Kidney (tissue), 14 donors: ENCODE data around the gene ITGAL. TPM values are rescaled to one million over a fixed set of nuclear protein-coding genes. Genes with fewer than 3 reads are reported as not detected.

Experiments used
- DNase-seq, 5 donors: peaks; one replicate each; pipeline ENCODE4 v3.0.0-alpha.2; 2013 to 2020
- FAIRE-seq: peaks from 2 replicates; lab custom pipeline; 2012; peaks lifted over from hg19 to GRCh38; lab: Jason Lieb, UNC
- H3K27ac ChIP-seq, 2 donors: one replicate each; pipeline ENCODE4 v1.7.0; 2013; ENCODE audit warnings: low read depth in 2 of 2, low read length in 2 of 2, inconsistent platforms in 1 of 2
- H3K27me3 ChIP-seq: one replicate; pipeline ENCODE4 v1.7.1; 2013; ENCODE audit warnings: low read length, inconsistent platforms; ENCODE audit not compliant: control insufficient read depth, insufficient read depth
- H3K36me3 ChIP-seq, 3 donors: one replicate each; pipeline versions ENCODE4 v1.7.0 to v1.7.1; 2013; ENCODE audit warnings: low read length in 3 of 3, control low read depth in 1 of 3, inconsistent platforms in 1 of 3; ENCODE audit not compliant: insufficient read depth in 3 of 3, control insufficient read depth in 2 of 3
- H3K4me1 ChIP-seq, 3 donors: one replicate each; pipeline versions ENCODE4 v1.7.0 to v1.7.1; 2013; ENCODE audit warnings: low read length in 3 of 3, inconsistent platforms in 1 of 3, low read depth in 1 of 3; ENCODE audit not compliant: control insufficient read depth in 2 of 3, insufficient read depth in 2 of 3
- H3K4me3 ChIP-seq, 3 donors: one replicate each; pipeline versions ENCODE4 v1.7.0 to v1.8.1; 2013; ENCODE audit warnings: low read length in 3 of 3, control low read depth in 1 of 3, inconsistent platforms in 1 of 3
- H3K9ac ChIP-seq, 3 donors: one replicate each; pipeline versions ENCODE4 v1.7.0 to v1.7.1; 2013; ENCODE audit warnings: low read length in 3 of 3, control low read depth in 1 of 3, inconsistent platforms in 1 of 3
- H3K9me3 ChIP-seq, 3 donors: one replicate each; pipeline versions ENCODE4 v1.7.0 to v1.7.1; 2013; ENCODE audit warnings: low read length in 3 of 3, control low read depth in 1 of 3, inconsistent platforms in 1 of 3; ENCODE audit not compliant: control insufficient read depth in 2 of 3, insufficient read depth in 1 of 3
- intact Hi-C: fragments of 100-400 bp; cut with DNase I; formaldehyde crosslinking; loops from one replicate; pipeline ENCODE4 v1.11.1; 2022
- polyA plus RNA-seq: library from polyadenylated mRNA; stranded (reverse); fragments of 350-450 nt; fragmentation: Illumina TruSeq; extraction: RNeasy Lipid Tissue Mini Kit (QIAGEN cat#74804); gene quantifications from one replicate; pipeline ENCODE4 v1.2.3, GENCODE V29; 2014; ENCODE audit warnings: low read depth, low replicate concordance; ENCODE audit not compliant: insufficient read depth
- total RNA-seq: library from RNA; stranded (reverse); fragmentation: NEBNext Ultra II Directional; extraction: Animal tissue kit (Norgen Biotek cat#: 25700); gene quantifications from one replicate; pipeline ENCODE4 v1.2.1, GENCODE V29; 2021
- TF ChIP-seq, protein P1 (sequence below): IDR thresholded peaks from 3 replicates; pipeline ENCODE4 v1.5.1; 2012; ENCODE audit warnings: mild to moderate bottlenecking, moderate library complexity, borderline replicate concordance; ENCODE audit not compliant: insufficient read depth; ENCODE audit errors: extremely low read depth
- donor health status: control.
- donor health status: control.
- donor health status: control.
- donor health status: control.
- donor health status: control.
- donor health status: DM: yes; HTN: yes; CAD: no.
- donor health status: Normal renal cell carcinoma (clear cell type).

ITGAL gene
- total and polyA plus RNA-seq, 2 donors from 2014 or later = 0.56 to 19.6 TPM

GRCh38 chr16:30443631-30444030, 28.9 kb upstream of the ITGAL start:
- peaks cover 0 to 15% (median 8%) of the 10 kb centered on the region in 3 donors for H3K4me1 ChIP-seq
- no peak for FAIRE-seq
- no peak overlapping the region for H3K9ac ChIP-seq
- no peaks in the 10 kb centered on the region for H3K27me3 ChIP-seq
- peaks cover 0 to 12% (median 0%) of the 10 kb centered on the region in 3 donors for H3K9me3 ChIP-seq
- intact Hi-C loops = no loop called here
- peak overlapping the region in 1 of 3 donors; percentile 100 for H3K4me3 ChIP-seq
- TF ChIP-seq, protein P1, sequence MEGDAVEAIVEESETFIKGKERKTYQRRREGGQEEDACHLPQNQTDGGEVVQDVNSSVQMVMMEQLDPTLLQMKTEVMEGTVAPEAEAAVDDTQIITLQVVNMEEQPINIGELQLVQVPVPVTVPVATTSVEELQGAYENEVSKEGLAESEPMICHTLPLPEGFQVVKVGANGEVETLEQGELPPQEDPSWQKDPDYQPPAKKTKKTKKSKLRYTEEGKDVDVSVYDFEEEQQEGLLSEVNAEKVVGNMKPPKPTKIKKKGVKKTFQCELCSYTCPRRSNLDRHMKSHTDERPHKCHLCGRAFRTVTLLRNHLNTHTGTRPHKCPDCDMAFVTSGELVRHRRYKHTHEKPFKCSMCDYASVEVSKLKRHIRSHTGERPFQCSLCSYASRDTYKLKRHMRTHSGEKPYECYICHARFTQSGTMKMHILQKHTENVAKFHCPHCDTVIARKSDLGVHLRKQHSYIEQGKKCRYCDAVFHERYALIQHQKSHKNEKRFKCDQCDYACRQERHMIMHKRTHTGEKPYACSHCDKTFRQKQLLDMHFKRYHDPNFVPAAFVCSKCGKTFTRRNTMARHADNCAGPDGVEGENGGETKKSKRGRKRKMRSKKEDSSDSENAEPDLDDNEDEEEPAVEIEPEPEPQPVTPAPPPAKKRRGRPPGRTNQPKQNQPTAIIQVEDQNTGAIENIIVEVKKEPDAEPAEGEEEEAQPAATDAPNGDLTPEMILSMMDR = no peak
- H3K36me3 ChIP-seq = peaks cover 3 to 13% (median 4%) of the 10 kb centered on the region in 3 donors
- no peak overlapping the region for H3K27ac ChIP-seq
- DNase-seq = no peak

- Histone ChIP-seq H3K9me3 (peaks cover 0 to 12% (median 0%) of the 10 kb centered on the region in 3 donors), H3K27ac (peak overlapping the region; percentile 83 to 98), H3K4me1 (peaks cover 0 to 15% (median 8%) of the 10 kb centered on the region in 3 donors), H3K4me3 (peak overlapping the region; percentile 88 to 100 (median 96)), H3K27me3 (no peaks in the 10 kb centered on the region), H3K36me3 (peaks cover 3 to 13% (median 4%) of the 10 kb centered on the region in 3 donors), H3K9ac (peak overlapping the region; percentile 78 to 96 (median 86))
- TF ChIP-seq, protein P1 = no peak
- no peak for FAIRE-seq
- intact Hi-C loops = no loop called here
- DNase-seq = no peak
These were observed 28.1 kb upstream of the ITGAL start for GRCh38 chr16:30444231-30445148.

- H3K27ac ChIP-seq = peak overlapping the region; percentile 83 to 98
- peak overlapping the region; percentile 78 to 96 (median 86) for H3K9ac ChIP-seq
- no peak for FAIRE-seq
- DNase-seq = no peak
- peaks cover 0 to 12% (median 0%) of the 10 kb centered on the region in 3 donors for H3K9me3 ChIP-seq
- peaks cover 3 to 13% (median 4%) of the 10 kb centered on the region in 3 donors for H3K36me3 ChIP-seq
- TF ChIP-seq, protein P1 = no peak
- intact Hi-C loops = no loop called here
- H3K4me1 ChIP-seq = peaks cover 0 to 15% (median 8%) of the 10 kb centered on the region in 3 donors
- no peaks in the 10 kb centered on the region for H3K27me3 ChIP-seq
- peak overlapping the region; percentile 88 to 100 (median 96) for H3K4me3 ChIP-seq
These were observed 27.5 kb upstream of the ITGAL start for GRCh38 chr16:30445149-30445407.
